ENCODE data around the gene ANKHD1.

GRCh38 chr5:140383300-140383699 lies 18.3 kb upstream of the ANKHD1 start:
- TF ChIP-seq CTCF (IDR thresholded peaks at IDR 0.05) (no peak), POLR2AphosphoS5 (IDR thresholded peaks at IDR 0.05) (no peak)
